Peyer's patch (tissue), 4 donors: ENCODE measurements around the gene CCDC186.

Source experiments
- POLR2A ChIP-seq, 2 donors: fragments of 450-650 bp; IDR thresholded peaks; one replicate each; pipeline ENCODE4 v1.5.1; 2017; ENCODE audit warnings: antibody characterized with exemption in 2 of 2, mild to moderate bottlenecking in 2 of 2, moderate library complexity in 2 of 2
- TF ChIP-seq, protein P1 (sequence below), 6 experiments: fragments of 450-650 bp in 4 of 6; fragments of 200-600 bp in 2 of 6; sonication (generic) in 1 of 6; IDR thresholded peaks; one replicate each; pipeline ENCODE4 v1.5.1; 2017 to 2019; ENCODE audit warnings: antibody characterized with exemption in 6 of 6, mild to moderate bottlenecking in 3 of 6, moderate library complexity in 1 of 6

GRCh38 chr10:114110174-114110972 lies 63.6 kb downstream of the CCDC186 start:
- TF ChIP-seq, protein P1, sequence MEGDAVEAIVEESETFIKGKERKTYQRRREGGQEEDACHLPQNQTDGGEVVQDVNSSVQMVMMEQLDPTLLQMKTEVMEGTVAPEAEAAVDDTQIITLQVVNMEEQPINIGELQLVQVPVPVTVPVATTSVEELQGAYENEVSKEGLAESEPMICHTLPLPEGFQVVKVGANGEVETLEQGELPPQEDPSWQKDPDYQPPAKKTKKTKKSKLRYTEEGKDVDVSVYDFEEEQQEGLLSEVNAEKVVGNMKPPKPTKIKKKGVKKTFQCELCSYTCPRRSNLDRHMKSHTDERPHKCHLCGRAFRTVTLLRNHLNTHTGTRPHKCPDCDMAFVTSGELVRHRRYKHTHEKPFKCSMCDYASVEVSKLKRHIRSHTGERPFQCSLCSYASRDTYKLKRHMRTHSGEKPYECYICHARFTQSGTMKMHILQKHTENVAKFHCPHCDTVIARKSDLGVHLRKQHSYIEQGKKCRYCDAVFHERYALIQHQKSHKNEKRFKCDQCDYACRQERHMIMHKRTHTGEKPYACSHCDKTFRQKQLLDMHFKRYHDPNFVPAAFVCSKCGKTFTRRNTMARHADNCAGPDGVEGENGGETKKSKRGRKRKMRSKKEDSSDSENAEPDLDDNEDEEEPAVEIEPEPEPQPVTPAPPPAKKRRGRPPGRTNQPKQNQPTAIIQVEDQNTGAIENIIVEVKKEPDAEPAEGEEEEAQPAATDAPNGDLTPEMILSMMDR (IDR thresholded peaks at IDR 0.05) = peak in 4 of 6 experiments; percentile 8 to 53 (median 50)
- no peak for TF ChIP-seq POLR2A (IDR thresholded peaks at IDR 0.05)
